GM20431 (cell line): ENCODE measurements around the gene CRKL.

ENCODE experiments used
- in situ Hi-C: fragments of 300-500 bp; cut with MseI, MboI; formaldehyde crosslinking; loops from one replicate; pipeline ENCODE4 v1.15.0; 2020; ENCODE audit warnings: low sequenced_read_pairs; ENCODE audit not compliant: unreplicated experiment

Gene CRKL

DNA sequence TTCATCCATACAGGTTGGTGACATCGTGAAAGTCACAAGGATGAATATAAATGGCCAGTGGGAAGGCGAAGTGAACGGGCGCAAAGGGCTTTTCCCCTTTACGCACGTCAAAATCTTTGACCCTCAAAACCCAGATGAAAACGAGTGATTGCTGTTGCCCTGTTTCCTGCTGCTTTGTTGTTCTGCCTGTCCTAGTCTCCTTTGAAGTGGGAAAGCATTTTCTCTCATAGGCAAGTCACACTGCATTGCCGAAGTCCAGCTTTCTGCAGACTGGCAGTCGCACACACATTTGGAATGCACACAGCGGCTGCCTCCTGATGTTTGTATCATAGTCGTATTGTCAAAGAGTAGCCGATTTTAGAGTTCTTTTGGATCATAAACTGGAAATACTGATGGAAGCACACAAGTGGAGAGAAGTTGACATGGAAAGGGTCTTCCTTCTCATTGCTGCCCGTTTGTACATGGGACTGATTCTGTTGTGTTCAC, 32.5 kb downstream of the CRKL start:
- in situ Hi-C loops = no loop called here

DNA sequence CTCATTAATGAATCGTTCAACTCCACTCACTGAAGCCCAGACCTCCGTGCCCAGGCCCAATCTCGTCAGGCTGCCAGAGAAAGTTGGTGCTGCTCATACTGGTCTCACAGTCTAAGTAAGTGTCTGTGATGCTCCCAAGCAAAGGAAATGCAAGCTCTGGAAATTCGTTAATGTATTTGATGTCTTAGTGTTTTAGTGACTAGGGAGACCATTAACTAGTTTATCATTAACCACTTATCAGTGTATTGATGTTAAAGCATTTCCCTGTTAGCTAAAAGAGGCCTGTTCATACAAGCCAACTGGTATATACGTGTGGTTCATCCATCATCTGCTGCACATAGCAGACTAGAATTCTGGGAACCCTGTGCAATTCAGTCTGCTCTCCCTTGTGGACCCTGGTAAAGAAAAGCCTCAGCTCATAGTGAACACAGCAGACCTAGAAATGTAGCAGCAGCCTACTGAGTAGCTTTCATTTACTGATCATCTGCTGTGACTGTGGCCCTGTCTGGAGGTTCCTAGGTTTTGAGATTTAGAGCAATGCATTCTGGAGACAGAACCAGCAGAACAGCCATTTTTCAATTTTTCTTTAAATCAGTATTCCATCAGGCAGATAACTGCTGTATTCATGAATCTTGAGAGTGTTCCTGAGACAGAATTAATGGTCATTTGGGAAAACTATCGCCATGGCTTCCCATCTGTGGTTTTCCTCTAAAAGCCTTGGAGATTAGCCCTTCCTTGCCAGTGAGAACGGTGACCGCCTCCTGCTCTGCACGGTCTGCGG, 34.1 kb downstream of the CRKL start:
- in situ Hi-C loops = no loop called here

DNA sequence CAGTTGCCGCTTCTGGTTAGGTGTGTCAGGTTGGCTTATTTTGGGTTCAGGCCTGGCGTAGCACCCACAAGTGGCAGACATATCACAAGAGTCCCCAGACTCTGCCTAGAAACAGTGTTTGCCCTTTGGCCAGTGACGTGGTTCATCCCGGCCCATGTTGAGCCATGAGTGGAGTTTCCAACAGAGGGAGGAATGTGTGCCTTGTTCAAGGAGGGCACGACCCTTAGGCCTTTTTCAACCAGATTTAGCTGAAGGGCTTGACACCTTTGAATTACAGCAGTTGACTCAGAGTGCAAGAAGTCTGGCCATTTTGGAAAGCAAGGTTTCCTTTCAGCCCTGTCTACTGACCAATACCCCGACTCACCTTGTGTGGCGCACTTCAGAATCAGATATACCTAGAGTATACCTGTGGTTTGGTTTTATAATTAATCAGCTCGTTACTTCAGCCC, 34.7 kb downstream of the CRKL start:
- in situ Hi-C loops = no loop called here

DNA sequence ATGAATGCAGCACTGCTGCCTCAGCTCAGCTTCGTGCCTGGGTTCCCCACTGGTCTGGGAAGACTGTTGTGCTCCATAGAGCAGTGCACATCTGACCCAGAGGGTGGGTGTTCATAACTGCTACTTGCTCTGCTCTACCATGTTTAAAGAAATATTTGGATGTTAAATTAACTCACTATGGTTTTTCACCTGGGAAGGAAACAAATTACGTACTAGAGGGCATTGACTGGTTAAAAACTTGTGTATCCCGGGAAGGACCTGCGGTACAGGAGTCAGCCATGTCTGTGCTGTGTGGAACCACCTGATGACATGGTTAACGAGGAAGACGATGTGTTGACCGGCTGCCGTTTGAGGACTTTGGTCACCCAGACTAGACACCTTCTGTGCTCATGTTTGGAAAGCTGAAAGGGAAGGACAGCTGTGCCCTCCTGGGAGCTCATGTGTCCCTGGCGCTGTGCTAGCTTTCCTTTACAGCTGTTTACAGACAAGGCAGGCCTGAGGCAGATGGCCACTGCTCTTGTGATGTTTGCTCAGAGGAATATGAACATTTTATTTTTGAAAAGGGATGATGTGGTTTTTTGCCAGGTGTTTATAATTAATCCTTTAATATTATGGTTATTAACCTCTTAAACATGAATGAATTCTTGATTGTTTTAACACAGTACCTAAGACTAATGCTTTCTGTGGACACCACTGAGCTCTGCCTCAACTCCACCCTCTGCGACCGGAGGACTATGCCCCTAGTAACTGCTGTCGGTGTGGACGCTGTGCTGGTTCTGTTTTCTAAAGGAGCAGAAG, 35.5 kb downstream of the CRKL start:
- in situ Hi-C loops = no loop called here

DNA sequence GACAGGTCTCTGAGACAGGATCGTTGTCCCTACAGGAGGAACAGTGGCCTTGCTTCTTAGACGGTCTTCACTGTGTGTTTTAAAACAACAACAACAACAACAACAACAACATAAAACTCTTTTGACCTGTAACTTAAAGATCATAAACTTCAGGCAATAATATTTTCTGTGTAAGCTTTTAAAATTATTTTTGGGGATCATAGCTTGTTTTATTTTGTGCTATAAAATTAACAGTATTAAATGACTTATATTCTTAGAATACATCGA, 36.1 kb downstream of the CRKL start:
- in situ Hi-C loops = no loop called here

DNA sequence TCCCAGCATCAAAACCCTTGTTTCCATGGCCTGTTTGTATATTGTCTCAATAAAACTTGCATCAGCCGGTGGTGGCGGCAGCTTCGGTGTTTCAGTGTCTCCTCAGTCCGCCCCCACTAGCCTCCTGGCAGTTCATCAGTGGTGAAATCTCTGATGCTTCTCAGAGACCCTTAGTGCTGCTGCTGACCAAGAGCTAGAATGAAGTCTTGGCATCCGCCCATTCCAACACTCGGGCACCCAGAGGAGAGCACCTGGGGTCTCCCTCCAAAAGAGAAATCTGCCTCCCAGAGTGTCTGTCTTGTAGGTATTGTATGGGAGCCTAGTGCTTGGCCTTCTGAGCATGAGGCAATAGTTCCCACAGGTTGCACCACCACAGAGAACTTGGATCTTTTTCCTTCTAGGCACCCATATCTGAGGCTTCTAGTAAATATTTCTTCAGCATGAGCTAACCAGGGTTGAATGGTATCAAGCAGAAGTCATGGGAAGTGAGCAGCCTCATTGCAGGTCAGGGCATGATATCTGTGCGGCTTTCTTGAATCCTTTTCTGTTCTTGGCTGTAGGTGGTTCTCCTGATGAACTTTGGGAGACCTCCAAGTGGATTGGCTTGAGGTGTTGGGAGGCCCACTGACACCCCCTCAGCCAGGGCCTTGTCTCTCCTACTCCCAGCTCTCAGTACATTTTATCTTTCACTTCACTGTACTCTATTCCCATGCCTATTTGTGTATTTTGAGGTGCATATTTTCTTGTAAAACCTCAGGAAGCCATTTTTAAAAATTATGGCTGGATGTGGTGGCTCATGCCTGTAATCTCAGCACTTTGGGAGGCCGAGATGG, 36.7 kb downstream of the CRKL start:
- in situ Hi-C loops = no loop called here

DNA sequence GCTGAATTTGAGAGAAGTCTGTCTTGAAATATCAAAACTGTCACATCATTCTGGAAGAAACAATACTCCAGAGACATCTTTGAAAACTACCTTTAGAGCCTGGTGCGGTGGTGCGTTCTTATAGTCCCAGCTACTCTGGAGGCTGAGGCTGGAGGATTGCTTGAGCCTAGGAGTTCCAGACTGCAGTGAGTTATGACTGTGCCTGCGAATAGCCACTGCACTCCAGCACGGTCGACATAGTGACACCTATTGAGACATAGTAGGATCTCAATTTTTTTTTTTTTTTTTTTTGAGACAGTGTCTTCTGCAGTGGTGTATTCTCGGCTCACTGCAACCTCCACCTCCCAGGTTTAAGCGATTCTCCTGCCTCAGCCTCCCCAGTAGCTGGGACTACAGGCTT, 38.3 kb downstream of the CRKL start:
- in situ Hi-C loops = no loop called here

DNA sequence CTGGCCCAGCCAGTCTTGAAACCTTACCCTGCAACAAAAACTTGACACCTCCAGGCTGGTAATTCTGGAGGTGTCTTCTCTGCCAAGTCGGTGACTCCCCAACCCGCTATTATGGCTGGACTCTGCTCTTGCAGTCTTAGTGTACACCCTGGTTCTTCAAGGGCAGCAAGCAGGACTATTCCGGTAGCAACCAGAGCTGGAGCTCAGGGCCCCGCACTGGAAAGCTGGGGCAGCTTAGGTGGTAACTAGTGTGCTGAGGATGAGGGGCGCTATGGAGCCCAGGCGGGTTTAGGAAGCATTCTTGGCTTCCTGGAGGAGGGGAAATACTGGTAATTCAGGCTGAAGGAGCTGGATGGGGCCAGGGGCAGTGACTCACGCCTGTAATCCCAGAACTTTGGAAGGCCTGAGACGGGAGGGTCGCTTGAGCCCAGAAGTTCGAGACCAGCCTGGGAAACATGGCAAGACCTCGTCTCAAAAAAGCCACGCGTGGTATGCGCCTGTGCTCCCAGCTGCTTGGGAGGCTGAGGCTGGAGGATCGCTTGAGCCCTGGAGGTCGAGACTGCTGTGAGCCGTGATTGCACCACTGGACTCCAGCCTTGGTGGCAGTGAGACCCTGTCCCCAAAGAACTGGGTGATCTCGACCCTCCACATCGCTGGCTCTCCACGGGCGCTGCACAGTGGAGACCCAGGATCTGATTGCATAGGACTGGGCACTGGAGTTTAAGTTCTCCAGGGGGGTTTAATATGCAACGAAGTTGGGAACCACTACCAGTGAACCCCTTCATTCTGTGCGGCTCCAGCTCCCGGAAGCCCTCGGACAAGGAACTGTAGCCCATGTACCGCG, 39.3 kb downstream of the CRKL start:
- in situ Hi-C loops = no loop called here

DNA sequence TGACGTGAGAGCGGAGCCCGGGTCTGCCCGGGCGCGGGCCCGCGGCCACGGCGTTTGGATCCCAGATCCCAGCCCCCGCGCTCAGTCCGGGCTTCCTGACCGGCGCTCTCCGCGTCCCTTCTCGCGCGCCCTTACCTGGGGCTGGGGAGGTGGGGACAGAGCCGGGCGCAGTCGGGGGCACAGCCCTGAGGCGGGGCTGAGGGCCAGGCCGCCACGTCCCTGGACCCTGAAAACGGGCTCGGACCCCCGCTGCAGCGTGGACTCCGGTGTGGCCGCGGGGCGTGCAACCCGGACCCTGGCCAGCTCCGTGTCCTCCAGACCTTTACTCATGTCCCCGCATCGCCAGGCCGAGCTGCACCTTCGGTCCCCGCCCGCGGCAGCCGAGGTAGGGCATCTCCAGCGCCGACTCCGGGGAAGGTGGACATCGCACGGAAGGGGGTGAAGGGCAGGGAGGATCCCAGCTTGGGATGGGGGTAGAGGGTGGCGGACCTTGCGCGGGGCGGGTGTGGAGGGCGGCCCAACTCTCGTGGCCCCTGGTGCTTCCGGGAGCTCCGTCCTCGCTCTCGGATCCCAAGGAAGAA, 40.0 kb downstream of the CRKL start:
- in situ Hi-C loops = no loop called here

DNA sequence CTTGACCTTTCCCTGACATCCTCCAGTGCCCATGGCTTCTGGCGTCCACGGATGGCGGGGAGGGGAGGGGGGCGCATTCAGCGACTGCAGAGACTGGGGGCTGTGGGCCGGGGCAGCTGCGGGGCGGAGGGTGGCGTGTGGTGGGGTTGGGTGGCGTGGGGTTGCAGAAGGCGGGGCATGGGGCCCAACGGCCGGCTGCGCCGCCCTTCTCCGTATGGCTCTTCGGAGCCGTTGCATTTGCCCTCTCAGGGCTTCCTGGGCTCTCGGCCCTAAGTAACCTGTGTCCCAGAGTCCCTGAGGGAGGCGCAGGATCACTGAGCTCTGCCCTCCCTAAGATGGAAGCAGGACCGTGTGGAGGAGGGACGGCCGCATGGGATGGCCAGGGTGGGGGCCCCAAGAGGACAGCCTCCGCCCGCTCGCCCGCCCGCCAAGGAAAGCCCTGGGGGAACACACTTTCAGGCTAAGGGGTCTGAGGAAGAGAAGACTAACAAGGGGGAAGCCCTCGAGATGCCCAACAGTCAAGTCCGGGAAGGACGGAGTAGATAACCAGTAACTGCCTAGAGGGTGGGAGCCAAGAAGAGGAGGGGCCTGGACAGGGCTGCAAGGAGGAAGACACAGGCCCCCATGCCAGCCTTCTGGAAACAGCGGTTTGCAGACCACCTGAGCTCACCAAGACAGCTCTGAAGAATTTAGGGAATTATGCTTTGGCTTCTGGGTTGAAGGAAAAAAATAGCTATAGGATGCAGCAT, 40.6 kb downstream of the CRKL start:
- in situ Hi-C loops = no loop called here

DNA sequence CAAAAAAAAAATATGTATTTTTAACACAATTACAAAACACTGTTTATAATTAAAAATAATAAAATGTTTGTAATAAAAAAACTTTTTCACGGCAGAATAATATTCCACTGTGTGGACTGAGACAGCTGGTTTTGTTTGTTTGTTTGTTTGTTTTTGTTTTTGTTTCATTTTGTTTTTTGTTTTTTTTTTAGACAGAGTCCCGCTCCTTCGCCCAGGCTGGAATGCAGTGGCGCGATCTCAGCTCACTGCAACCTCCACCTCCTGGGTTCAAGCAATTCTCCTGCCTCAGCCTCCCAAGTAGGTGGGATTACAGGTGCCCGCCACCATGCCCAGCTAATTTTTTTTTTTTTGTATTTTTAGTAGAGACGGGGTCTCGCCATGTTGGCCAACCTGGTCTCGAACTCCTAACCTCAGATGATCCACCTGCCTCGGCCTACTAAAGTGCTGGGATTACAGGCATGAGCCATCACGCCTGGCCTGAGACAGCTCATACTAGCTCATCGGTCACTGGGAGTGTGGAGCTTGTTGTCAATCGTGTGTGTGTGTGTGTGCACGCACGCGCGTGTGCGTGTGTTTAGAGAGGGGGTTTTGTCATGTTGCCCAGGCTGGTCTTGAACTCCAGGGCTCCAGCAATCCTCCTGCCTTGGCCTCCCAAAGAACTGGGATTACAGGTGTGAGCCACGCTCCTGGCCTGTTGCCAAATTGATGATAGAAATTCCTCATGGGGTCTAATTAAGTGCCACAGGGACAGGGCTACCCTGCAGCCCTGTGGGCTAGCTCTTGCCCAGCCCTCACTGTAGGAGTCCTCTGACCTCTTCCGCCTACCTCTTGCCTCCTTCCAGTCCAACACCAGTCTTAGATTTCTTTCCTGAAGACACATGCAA, 42.6 kb downstream of the CRKL start:
- in situ Hi-C loops = no loop called here

DNA sequence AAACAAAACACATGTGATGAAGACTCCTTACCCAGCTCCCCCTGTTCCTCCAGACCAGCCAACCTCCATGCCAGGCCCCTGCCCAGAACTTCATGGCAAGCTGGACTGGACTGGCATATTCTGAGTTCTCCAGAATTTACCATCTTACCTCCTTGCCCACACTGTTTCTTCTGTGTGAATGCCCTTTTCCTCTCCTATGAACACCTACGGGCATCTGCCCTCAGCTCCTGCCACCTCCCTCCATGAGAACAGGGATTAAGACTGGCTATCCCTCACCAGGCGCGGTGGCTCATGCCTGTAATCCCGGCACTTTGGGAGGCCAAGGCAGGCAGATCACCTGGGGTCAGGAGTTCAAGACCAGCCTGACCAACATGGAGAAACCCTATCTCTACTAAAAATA, 43.4 kb downstream of the CRKL start:
- in situ Hi-C loops = no loop called here

DNA sequence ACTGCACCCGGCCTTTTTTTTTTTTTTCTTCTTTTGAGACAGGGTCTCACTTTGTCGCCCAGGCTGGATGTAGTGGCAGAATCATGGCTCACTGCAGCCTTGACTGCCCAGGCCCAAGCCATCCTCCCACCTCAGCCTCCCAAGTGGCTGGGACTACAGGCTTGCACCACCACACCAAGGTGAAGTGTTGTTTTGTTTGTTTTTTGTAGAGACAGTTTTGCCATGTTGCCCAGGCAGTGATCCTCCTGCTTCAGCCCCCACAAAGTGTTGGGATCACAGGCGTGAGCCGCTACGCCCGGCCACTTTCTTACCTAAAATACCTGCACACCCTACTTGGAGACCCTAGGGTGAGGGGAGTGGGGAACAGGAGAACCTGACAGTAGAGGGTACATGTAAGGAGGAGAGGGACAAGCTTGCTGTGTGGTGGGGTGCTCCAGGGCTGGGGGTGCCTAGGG, 45.3 kb downstream of the CRKL start:
- in situ Hi-C loops = no loop called here

DNA sequence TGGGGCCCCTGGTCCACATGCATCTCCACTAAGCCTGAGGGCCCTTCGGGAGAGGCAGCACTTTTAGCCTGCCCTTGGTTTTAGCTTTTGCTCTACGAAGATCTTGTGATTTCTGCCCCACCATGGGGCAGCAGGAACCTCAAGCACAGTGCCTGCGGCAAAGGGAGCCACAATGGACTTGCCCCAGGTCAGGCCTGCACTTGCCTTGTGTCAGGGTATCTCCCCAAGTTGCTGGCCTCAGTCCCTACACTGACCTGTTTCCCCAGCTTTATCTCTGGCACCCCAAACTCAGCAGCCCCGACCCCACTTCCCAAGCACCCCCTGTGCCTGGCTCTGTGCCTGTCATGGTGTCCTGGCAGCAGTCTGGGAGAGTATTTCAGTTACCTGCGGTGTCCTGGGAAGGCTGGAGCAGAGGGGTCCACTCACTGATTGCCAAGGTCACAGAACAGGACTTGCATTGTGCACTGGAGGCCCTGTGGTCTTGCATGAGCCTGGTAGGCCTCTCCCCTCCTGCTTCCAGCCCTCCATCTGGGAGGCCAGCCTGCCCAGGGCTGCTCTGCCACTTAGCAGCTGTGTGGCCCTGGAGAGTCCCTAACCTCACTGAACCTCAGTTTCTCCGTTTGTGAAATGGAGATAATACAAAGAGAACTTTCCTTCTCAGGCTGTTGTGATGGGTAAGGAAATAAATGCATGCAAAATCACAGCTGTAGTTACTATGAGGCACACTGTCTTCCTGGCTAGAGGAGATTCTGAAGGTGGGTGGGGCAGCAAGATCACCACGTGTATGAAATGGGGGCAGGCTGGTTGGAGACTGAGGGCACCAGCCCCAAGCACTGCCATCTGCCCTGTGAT, 46.2 kb downstream of the CRKL start:
- in situ Hi-C loops = no loop called here

DNA sequence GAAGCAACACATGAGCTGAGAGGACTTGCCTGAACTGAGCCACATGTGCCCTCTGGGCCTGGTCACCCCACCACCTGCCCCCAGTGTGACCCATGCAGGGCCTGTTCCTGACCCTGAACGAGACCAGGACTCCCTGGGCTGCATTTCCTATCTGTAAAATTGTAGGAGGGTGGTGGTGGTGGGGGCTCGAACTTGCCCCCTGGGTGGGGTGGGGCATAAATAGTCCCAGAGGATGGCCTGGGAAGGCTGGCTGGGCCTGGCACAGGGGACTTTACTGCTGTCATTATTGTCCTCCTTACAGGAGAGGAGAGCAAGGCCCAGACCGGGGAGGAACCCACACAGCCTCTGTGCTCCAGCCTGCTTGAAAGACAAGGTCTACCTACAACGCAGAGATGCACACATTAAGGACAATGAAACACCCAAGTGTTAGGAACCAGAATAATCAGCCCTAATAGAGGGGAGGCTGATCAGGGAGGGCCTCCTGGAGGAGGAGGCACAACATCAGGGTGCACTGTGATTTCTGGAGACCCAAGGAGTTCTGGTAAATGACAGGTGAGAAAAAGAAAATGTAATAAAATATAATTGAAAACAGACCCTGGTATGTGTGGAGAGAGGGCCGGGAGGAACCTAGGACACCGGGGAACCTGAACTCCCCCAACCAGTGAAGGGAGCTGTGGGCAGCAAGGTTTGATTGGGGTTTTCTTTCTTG, 47.0 kb downstream of the CRKL start:
- in situ Hi-C loops = no loop called here

DNA sequence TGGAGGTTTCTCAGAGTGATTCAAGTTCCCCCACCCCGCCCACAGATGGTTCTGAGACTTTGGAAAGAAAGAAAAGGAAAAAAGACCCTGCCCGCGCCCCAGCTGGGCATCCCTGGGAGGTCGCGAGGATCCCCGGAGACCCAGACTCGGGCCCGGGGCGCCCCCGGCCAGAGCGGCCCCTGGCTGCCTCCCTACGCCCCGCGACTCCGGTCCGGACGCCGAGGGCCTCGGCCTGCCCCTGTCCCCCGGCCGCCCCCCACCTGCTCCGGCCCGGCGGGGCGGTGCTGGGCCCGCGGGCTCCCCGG, 47.5 kb downstream of the CRKL start:
- in situ Hi-C loops = no loop called here
